ENCODE data around the gene ATP13A3. TPM values are rescaled to one million over a fixed set of nuclear protein-coding genes. Genes with fewer than 3 reads are reported as not detected.
A peak's percentile ranks its signal among the peaks of the same experiment; 100 is the strongest.

ATP13A3 gene
- total RNA-seq, 1 donor, result 228 TPM

GRCh38 chr3:194508491-194509453 is 22.0 kb upstream of the ATP13A3 start:
- no peak overlapping the region for H3K4me3 ChIP-seq (ENCODE audit: low read depth, low read length)
- TF ChIP-seq CTCF (IDR thresholded peaks at IDR 0.05; ENCODE audit: insufficient read depth, low read depth, low read length), result no peak
- peak; percentile 64 for DNase-seq (ENCODE audit: low read depth)

GRCh38 chr3:194507571-194507970 is 20.8 kb upstream of the ATP13A3 start:
- H3K4me3 ChIP-seq (ENCODE audit: low read depth, low read length), result no peak overlapping the region
- no peak for DNase-seq (ENCODE audit: low read depth)
- no peak for TF ChIP-seq CTCF (IDR thresholded peaks at IDR 0.05; ENCODE audit: insufficient read depth, low read depth, low read length)

- peak; percentile 55 for DNase-seq (ENCODE audit: low read depth)
- no peak for TF ChIP-seq CTCF (IDR thresholded peaks at IDR 0.05; ENCODE audit: insufficient read depth, low read depth, low read length)
- no peak overlapping the region for H3K4me3 ChIP-seq (ENCODE audit: low read depth, low read length)
Observed at GRCh38 chr3:194505791-194506415, 19.1 kb upstream of the ATP13A3 start.

GRCh38 chr3:194504861-194505260 is 18.1 kb upstream of the ATP13A3 start:
- DNase-seq (ENCODE audit: low read depth), result no peak
- no peak overlapping the region for H3K4me3 ChIP-seq (ENCODE audit: low read depth, low read length)
- TF ChIP-seq CTCF (IDR thresholded peaks at IDR 0.05; ENCODE audit: insufficient read depth, low read depth, low read length), result no peak

GRCh38 chr3:194504146-194504545 is 17.3 kb upstream of the ATP13A3 start:
- no peak for DNase-seq (ENCODE audit: low read depth)
- TF ChIP-seq CTCF (IDR thresholded peaks at IDR 0.05; ENCODE audit: insufficient read depth, low read depth, low read length), result no peak
- no peak overlapping the region for H3K4me3 ChIP-seq (ENCODE audit: low read depth, low read length)

- TF ChIP-seq CTCF (IDR thresholded peaks at IDR 0.05; ENCODE audit: insufficient read depth, low read depth, low read length), result no peak
- DNase-seq (ENCODE audit: low read depth), result no peak
- H3K4me3 ChIP-seq (ENCODE audit: low read depth, low read length), result no peak overlapping the region
Observed at GRCh38 chr3:194503081-194503531, 16.3 kb upstream of the ATP13A3 start.
